ENCODE measurements around the gene CDRT15.
A peak's percentile ranks its signal among the peaks of the same experiment; 100 is the strongest.
"Not testable (repeated sequence)": the region's sequence is repeated elsewhere in the genome, so short reads cannot be mapped to it uniquely, and the experiment has no call there.

CDRT15 gene

DNA sequence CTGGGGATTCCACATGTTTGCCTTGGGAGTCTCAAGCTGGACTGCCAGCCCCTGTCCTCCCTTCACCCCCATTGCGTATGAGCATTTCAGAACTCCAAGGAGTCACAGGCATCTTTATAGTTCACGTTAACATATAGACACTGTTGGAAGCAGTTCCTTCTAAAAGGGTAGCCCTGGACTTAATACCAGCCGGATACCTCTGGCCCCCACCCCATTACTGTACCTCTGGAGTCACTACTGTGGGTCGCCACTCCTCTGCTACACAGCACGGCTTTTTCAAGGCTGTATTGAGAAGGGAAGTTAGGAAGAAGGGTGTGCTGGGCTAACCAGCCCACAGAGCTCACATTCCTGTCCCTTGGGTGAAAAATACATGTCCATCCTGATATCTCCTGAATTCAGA is 28.9 kb downstream of the CDRT15 start:
- DNase-seq (ENCODE audit: low read depth in 2 of 3, low spot score in 1 of 3) = no peak

DNA sequence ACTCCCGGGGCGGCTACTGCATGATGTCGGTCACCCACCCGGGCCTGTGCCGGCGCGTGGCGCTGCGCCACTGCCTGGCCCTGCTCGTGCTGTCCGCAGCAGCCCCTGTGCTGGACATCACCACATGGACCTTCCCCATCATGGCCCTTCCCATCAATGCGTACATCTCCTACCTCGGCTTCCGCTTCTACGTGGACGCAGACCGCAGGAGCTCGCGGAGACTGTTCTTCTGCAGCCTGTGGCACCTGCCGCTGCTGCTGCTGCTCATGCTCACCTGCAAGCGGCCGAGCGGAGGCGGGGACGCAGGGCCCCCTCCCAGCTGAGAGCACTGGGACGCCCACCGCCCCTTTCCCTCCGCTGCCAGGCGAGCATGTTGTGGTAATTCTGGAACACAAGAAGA is 29.8 kb downstream of the CDRT15 start:
- no peak for DNase-seq (ENCODE audit: low read depth in 2 of 3, low spot score in 1 of 3)

DNA sequence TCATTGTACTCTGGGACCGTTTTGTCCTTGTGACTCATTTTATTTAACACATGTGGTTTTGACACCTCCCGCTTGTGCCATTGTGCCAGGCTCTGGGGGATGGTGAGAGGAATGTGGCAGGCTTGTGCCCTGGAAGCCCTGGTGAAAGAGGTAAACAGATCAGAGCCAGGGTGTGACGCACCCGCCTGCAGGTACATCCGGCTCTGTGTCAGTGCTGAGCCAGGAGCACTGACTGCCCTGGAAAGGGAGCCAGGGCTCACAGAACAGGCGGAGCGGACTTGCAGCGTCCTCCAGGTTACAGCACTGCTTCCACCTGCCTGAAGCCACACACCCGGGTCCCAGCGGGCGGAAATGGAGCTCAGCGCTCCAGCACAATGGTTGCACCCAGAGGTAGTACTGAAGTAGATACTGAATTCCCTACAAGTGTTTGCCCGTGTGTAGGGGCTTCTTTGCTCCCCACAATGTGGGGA is 30.6 kb downstream of the CDRT15 start:
- peak in 2 of 3 donors; percentile 40 to 68 for DNase-seq (ENCODE audit: low read depth in 2 of 3, low spot score in 1 of 3)

DNA sequence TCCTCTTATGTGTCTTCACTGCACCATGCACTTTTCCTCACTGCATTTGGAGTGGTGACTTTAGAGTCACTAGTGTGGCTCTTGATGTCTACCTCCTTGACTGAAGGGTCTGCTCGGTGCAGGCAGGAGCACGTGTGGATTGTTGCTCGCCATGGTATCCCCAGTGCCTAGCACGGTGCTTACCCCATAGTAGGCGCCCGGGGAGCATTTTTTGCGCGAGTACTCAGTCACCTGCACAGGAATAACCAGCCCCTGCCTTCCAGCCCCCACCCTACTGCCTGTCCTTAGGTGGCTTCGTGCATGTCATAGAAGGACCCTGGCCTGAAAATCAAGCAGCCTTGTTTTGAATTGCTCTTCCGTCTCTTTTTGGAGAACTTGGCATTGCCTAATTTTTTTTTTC is 31.3 kb downstream of the CDRT15 start:
- DNase-seq (ENCODE audit: low read depth in 2 of 3, low spot score in 1 of 3) = no peak

DNA sequence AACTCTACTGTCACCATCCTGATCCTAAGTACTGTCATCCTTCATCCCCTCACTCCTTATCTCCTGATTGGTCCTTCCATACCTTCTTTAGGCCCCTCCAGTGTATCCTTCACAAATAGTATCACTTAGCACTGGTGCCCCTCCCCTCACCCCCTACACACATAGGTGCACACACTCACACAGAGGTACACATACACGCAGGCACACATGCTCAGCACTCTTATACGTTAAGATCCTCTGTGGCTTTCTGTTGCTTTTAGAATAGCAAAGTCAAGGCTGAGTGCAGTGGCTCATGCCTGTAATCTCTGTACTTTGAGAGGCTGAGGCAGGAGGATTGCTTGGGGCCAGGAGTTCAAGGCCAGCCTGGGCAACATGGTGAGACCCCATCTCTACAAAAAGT is 32.1 kb downstream of the CDRT15 start:
- no peak for DNase-seq (ENCODE audit: low read depth in 2 of 3, low spot score in 1 of 3)

DNA sequence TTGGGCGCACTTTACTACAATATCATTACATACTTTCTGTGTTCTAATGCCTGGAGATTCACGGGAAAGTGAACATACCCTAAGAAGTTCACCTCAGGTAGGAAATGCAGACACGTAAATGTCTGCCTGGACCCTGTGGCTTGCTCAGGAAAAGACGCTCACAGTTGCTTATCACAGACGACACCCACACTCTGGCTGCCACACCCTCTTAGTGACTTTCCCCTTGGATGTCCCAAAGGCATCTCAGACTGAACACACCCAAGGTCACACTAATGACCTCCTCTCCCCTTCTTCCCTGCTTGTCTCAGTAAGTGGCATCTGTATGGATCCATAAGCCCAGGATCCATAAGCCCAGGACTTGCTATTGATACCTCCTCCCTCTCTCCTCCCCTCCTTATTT is 32.6 kb downstream of the CDRT15 start:
- no peak for DNase-seq (ENCODE audit: low read depth in 2 of 3, low spot score in 1 of 3)

DNA sequence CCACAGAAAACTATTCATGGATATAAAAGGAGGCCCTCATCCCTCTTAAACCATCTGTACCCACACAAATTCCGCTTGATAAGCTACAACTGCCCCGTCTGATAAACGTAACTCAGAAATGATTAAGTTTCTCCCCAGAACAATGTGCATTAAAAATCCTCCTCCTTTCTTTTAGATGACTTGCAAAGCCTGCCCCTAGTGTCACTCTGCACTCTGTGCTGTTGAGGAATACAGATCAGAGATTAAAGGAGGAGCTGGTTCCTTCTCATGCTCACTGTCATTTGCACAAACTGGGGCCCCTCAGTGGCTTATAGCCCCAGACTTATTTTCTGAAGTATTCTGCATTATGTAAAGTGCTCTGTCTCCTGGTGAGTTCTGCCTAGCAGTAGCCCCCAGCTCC is 33.3 kb downstream of the CDRT15 start:
- no peak for DNase-seq (ENCODE audit: low read depth in 2 of 3, low spot score in 1 of 3)

DNA sequence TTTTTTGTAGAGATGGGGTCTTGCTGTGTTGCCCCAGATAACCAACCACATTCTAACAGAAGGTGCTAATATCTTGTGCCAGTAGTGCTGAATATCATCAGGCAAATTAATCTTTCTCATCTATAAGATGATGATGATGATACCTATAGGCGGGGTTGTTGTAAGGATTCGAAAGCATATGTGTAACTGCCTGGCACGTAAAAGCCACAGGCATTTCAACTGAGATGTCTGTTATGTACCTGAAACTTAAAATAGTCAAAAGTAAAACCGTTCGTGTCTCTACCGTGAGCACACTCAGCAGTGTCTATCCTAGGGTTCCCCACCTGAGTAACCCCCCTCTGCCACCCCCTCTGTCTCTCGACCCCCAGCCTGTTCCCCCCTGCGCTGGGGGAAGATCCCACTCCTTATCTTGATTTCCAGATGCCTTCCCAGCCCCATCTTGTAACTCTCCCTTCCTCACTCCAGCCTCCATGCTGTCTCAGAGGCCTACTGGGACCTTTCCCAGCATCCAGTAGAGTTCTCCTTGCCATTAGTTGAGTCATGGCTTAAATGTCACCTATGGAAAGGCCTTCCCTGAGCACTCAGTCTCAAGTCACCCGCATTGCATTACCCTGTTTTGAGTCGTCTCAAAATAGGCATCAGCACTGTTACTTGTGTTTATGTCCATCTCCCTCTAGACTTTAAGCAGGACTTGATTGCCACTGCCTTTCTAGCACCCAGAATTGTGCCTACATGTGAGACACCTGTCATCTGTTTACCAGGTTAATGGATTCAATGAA is 34.1 kb downstream of the CDRT15 start:
- no peak for DNase-seq (ENCODE audit: low read depth in 2 of 3, low spot score in 1 of 3)

DNA sequence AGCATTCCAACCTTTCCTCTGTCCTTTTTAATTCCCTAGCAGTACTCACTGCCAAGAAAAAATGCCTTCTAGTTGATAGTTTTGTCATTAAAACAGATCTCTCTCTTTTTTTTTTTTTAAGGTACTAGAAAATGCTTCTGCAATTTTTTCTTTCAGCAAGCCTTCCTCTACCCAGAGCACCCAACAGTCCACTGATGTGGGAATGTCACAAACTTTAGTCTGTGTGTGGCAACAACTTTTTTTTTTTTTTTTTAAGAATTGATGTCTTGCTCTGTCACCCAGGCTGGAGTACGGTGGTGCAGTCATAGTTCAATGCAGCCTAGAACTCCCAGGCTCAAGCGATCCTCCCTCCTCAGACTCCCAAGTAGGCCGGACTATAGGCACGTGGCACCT is 34.7 kb downstream of the CDRT15 start:
- DNase-seq (ENCODE audit: low read depth in 2 of 3, low spot score in 1 of 3) = no peak

DNA sequence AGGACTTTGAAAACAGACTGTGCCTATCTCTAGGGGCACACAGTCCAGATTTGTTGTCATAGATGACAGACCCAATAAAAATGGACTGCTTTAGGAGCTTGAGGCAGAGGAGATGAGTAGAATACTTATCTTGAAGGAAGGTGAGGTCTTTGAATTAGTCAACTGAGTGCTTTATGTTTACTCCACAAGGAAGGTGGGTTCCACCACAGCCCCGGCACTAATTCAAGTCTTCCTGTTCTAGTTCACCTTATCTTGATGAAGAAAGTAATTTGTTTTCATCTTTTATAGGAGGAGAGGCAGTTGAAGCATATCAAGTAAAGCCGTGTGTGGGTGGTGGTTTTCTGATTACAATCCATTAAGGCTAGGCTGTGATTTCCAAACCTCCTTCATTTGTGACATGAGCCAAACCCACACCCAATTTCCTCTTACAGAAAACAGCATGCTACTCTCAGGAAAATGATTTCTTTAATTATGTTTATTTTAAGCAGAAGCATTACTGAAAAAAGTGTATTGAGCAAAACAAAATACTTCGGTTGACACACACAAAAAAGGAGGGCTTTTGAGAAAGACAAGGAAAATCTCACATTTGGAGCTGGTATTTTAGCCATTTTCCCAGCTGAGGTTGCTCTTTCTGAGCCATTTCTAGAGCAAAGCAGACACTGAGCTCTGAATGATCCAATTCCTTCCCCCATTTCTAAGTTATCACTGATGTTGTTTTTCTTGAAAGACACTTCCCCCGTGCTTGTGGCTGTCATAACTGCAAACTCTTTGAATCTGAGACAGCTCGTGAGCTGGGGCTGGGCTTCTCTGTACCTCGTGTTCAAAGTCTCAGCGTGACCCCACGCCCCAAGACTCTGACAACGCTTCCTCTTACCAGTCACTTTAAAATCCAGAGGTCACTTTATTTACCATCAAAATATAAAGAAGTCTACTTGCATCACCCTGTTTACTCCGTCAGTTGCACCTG is 35.4 kb downstream of the CDRT15 start:
- DNase-seq (ENCODE audit: low read depth in 2 of 3, low spot score in 1 of 3) = peak in 1 of 3 donors; percentile 40

DNA sequence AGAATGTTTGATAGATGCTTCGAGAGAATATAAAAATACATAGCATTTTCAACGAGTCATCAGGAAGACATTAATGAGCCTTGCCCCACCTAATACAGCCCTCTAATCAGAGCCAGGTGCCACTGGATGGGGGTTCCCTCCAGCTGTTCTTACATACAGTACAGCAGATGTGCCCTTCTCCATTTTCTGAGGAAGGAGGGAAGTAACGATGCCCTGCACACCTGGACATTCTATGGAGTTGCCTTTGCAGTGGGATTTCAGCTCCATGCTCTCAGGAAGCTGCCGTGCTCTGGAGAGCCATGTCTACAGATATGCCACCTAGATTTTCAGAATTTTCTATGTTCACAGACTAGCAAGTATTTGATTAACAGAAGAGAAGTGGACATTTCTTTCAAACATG is 36.3 kb downstream of the CDRT15 start:
- no peak for DNase-seq (ENCODE audit: low read depth in 2 of 3, low spot score in 1 of 3)

DNA sequence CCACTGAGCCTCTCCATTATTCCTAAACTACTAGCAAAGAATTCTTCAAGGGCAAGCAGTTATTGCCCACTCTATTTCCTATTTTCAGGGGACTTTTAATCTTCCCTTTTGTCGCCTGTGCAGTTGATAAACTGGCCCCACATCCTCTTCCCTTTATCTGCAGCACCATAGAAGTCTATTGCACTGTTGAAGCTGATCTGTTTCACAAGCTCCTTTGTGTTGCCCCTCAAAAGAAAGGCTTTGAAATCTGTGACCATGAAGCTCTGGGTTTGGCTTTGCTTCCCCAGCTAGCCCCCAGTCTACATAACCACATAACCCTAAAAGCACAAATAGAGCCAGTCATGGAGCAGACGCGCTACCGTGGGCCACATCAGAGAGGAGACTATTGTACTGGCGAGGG is 37.1 kb downstream of the CDRT15 start:
- no peak for DNase-seq (ENCODE audit: low read depth in 2 of 3, low spot score in 1 of 3)

DNA sequence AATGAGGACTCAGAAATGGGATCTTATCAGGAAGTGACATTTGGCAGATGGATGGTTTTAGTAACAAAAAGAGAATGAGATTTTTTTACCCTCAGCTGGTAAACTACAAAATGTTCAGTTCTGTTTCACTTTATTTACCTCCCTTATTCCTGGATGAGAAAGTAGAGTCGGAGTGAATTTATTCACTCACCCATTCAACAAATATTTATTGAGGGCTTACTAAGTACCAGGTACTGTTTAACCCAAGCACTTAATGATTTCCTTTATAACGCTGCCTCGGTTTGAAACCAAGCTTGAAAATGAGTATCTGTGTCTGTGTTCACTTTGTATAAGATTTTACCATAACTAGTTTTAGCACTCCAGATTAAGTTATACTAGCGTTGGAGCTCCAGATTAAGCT is 38.1 kb downstream of the CDRT15 start:
- DNase-seq (ENCODE audit: low read depth in 2 of 3, low spot score in 1 of 3) = no peak

DNA sequence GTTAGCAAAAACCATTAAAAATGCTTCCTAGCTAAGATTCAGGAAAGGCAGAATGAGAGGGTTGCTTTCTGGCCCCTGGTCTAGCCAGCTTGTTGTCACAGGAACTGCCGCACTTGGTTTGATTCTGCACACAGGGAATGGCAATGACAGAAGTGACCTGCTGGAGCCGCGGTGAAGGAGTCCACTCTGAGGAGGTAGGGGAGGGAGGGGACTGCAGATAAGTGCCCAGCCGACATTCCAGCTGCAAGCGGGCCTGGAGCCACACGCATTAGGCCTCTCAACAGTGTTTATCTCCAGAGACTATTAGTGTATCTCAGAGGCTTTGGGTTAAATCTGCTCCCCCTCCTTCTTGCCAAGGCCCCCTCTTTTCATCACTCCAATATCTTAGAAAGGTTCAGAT is 38.6 kb downstream of the CDRT15 start:
- no peak for DNase-seq (ENCODE audit: low read depth in 2 of 3, low spot score in 1 of 3)

DNA sequence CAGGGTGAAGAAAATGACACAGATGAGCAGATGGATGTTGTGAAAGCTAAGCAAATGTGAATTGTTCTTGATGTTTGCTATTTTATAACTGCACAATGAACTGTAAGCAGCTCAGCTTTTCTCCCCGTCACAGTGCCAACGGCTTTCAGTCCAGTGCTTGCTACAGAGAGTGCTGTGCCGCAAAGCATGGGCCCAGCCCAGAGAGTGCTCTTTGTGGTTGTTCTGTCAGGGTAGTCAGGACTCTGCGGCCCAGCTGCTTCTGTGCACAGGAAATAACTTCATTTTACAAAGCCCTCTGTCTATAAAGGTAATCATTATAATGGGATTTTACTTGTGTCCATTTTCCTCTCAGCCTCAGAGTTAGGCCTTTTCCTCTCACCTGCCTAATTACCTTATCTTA is 39.1 kb downstream of the CDRT15 start:
- DNase-seq (ENCODE audit: low read depth in 2 of 3, low spot score in 1 of 3) = peak in 2 of 3 donors; percentile 57 to 61

DNA sequence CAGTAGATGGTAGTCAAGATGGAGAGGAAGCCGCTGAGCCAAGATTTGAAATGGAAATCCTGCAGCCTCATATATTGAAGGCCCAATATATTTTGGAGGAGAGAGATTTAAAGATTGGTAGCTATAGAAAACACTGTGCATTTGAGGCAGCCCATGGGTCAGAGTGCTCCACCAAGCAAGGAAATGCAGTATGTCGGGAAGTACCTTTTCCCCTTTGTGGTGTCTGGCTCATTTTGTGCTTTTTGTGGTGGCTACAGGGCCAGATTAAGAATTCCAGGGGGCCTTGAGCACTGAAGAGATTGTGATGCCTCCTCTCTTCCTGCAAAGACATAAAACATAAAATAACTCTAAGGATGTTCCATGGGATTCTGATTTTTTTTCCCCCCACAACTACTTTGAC is 39.6 kb downstream of the CDRT15 start:
- DNase-seq (ENCODE audit: low read depth in 2 of 3, low spot score in 1 of 3) = no peak

DNA sequence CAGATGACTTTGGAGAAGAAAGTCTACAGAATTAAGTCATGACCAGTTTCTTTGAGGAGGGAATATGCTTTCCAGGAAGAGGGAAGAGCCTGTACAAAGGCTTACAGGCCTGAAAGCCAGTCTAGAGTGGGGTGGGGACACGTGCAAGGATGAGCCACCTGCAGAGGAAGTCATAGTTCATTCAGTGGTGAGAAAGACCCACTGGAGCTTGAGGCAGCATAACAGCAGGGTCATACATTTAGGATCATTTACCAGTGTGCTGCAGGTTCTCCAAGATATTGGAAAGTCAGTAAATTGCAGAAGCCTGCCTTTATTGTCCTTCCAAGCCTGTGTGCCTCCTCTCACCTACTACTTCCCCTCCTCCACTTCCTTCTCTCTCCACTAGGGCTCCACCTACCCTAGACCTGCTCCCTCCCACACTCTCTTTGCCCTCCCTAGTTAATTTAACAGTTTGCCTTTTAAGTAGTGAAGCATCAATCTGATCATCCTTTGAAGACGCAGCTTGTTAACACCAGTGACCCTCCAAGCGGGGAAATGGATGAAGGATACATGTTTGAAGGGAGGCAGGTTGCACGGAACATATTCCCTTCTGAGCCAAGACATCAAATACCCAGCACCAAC is 40.2 kb downstream of the CDRT15 start:
- no peak for DNase-seq (ENCODE audit: low read depth in 2 of 3, low spot score in 1 of 3)

DNA sequence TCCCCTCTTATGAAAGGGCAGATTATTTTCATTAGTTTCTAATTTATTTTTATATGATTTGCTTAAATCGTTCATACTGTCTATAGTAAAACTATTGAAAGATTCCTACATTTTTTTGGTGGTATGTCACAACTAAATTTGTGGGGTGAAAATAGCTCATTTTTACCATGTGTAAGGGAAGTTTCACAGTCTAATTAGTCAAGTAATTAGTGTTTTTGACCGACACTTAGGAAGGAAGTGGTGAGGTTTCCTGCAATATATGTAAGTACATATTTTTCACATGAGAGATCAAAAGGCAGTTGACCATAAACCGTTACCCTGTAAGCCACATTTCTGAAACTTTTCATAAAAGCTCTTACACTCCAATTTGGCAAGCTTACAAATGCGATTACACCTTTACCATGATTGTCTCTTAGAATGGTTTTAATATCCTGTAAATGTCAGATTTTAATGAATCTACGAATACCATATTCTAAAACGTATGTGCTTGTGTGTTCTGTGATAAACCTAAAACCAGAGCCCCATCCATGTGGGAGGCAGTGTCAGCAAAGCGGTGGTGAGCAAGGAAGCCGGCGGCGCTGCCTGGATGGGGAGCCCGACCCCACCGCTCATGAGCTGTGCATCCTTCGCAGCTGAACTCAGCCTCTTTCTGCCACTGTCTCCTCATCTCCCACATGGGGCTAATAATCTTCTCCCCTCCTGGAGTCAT is 43.9 kb downstream of the CDRT15 start:
- DNase-seq (ENCODE audit: low read depth in 2 of 3, low spot score in 1 of 3) = not testable (repeated sequence)

DNA sequence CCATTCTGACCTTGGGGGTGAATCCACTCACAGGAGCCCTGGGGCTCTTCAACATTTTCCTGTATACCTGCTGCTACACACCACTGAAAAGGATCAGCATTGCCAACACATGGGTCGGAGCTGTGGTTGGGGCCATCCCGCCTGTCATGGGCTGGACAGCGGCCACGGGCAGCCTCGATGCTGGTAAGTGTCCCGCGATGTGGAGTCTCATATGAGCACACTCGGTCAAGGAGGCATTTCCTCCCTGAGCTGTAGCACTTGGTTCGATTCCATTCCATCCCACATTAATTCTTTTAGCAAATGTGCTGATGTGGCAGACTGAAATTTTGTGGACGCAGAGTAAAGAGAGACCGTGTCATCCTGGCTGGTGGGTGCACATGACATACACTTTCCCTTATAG is 44.6 kb downstream of the CDRT15 start:
- DNase-seq (ENCODE audit: low read depth in 2 of 3, low spot score in 1 of 3) = not testable (repeated sequence)

DNA sequence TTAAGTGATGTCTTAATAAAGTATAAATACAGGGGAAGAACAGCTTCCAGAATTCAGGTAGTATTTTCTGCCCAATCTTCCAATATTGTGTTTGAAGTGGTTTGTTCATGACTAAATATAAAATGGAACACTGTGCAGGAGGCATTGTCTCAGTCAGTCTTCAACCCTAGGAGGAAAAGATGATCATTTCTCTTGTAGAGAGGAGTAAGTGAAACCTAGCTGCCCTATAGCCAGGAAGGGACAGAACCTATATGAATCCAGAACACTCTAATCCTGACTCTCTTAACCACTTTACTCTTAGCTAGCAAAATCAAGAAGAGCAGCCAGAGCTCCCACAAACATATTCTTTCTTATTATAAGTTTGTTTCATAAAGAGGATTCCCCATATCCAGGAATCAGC is 45.2 kb downstream of the CDRT15 start:
- DNase-seq (ENCODE audit: low read depth in 2 of 3, low spot score in 1 of 3) = not testable (repeated sequence)

DNA sequence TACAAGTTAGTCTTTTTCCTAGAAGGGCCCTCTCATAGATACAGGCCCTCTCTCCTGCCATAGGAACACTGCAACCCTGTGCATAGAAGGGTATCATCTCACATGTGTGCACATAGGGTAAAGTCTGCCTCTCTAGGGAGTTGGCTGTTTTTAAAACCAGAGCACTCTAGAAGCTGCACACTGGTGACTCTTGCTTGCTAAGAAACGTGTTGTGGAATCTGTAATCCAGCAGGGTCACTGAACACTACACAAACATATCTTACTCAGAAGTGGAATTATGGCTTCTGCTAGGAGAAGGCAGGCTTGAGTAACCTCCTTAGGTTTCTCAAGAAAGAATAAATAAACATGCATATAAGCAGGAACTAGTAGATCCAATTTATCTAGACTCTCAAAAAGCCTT is 45.9 kb downstream of the CDRT15 start:
- not testable (repeated sequence) for DNase-seq (ENCODE audit: low read depth in 2 of 3, low spot score in 1 of 3)

Measured in stimulated activated CD4-positive, alpha-beta T cell treated with anti-CD3 and anti-CD28 coated beads, Interleukin-12 subunit alpha, Interleukin-12 subunit beta, amount 100 ng/mL, for 48 hours (primary cell).